Neural progenitor cell (in vitro differentiated cells): ENCODE data around the gene PCDH9. TPM values are rescaled to one million over a fixed set of nuclear protein-coding genes. Genes with fewer than 3 reads are reported as not detected.

ENCODE experiments used
- DNase-seq: peaks from one replicate; pipeline ENCODE4 v3.0.0-alpha.2; 2016; ENCODE audit warnings: low spot score
- H2AFZ ChIP-seq: fragments of 200-600 bp; sonication (generic); replicated peaks from 2 replicates; pipeline ENCODE4 v1.6.1; 2016; ENCODE audit warnings: antibody characterized with exemption
- H3F3A ChIP-seq: fragments of 200-600 bp; sonication (generic); 2 replicates; pipeline ENCODE4 v1.6.1; 2016; ENCODE audit warnings: antibody characterized with exemption, low read depth
- H3K27ac ChIP-seq: fragments of 200-600 bp; sonication (generic); 2 replicates; pipeline ENCODE4 v1.5.1; 2016; ENCODE audit warnings: mild to moderate bottlenecking
- H3K27me3 ChIP-seq: fragments of 200-600 bp; sonication (generic); 2 replicates; pipeline ENCODE4 v1.6.1; 2016; ENCODE audit warnings: mild to moderate bottlenecking, moderate library complexity
- H3K36me3 ChIP-seq: fragments of 200-600 bp; sonication (generic); 2 replicates; pipeline ENCODE4 v1.5.1; 2016
- H3K4me1 ChIP-seq: fragments of 200-600 bp; sonication (generic); 2 replicates; pipeline ENCODE4 v1.6.1; 2016; ENCODE audit warnings: mixed run types
- H3K4me2 ChIP-seq: fragments of 200-600 bp; sonication (generic); 2 replicates; pipeline ENCODE4 v1.6.1; 2016
- H3K4me3 ChIP-seq: fragments of 200-600 bp; sonication (generic); 2 replicates; pipeline ENCODE4 v1.5.1; 2016
- H3K79me2 ChIP-seq: fragments of 200-600 bp; sonication (generic); 2 replicates; pipeline ENCODE4 v1.6.1; 2016; ENCODE audit warnings: low read depth
- H3K9ac ChIP-seq: fragments of 200-600 bp; sonication (generic); 2 replicates; pipeline ENCODE4 v1.6.1; 2016
- H3K9me3 ChIP-seq: fragments of 200-600 bp; sonication (generic); 2 replicates; pipeline ENCODE4 v1.5.1; 2016; ENCODE audit warnings: low read depth
- H4K20me1 ChIP-seq: fragments of 200-600 bp; sonication (generic); 2 replicates; pipeline ENCODE4 v1.6.1; 2016; ENCODE audit warnings: low read depth
- H3K27ac Mint-ChIP-seq: 3 replicates; pipeline ENCODE4 v1.8.0; 2021; ENCODE audit warnings: mixed read lengths
- H3K27me3 Mint-ChIP-seq: 2 replicates; pipeline ENCODE4 v1.8.0; 2022; ENCODE audit warnings: low read depth, mild to moderate bottlenecking, inconsistent platforms, moderate library complexity, mixed read lengths; ENCODE audit not compliant: insufficient read depth
- H3K36me3 Mint-ChIP-seq: 3 replicates; pipeline ENCODE4 v1.8.0; 2021; ENCODE audit warnings: mixed read lengths
- H3K4me1 Mint-ChIP-seq: 3 replicates; pipeline ENCODE4 v1.8.0; 2021; ENCODE audit warnings: mixed read lengths
- H3K4me3 Mint-ChIP-seq: 3 replicates; pipeline ENCODE4 v1.8.0; 2021; ENCODE audit warnings: mild to moderate bottlenecking, moderate library complexity, mixed read lengths
- H3K9me3 Mint-ChIP-seq: 3 replicates; pipeline ENCODE4 v1.8.0; 2020; ENCODE audit warnings: mixed read lengths
- CTCF ChIP-seq: fragments of 200-600 bp; sonication (generic); IDR thresholded peaks from 2 replicates; pipeline ENCODE4 v1.5.1; 2017; ENCODE audit warnings: antibody characterized with exemption, mild to moderate bottlenecking
- EZH2 ChIP-seq: fragments of 200-600 bp; sonication (generic); IDR thresholded peaks from 2 replicates; pipeline ENCODE4 v1.6.1; 2017; ENCODE audit warnings: antibody characterized with exemption, mild to moderate bottlenecking, moderate library complexity
- EZH2phosphoT487 ChIP-seq: fragments of 200-600 bp; sonication (generic); IDR thresholded peaks from 2 replicates; pipeline ENCODE4 v1.6.1; 2017; ENCODE audit warnings: antibody characterized with exemption
- total RNA-seq: library from RNA; depleted of rRNA; stranded (reverse); fragments of >200 nt; gene quantifications from 2 replicates; pipeline ENCODE4 v1.2.3, GENCODE V29; 2015; ENCODE audit warnings: low replicate concordance

PCDH9 gene
- total RNA-seq, 1 donor from 2014 or later, result 0.24 TPM

GRCh38 chr13:66536746-66537145 is 693.4 kb downstream of the PCDH9 start:
- Mint-ChIP-seq H3K4me1 (peaks cover 2% of the 10 kb centered on the region), H3K27ac (no peak overlapping the region), H3K4me3 (no peak overlapping the region), H3K36me3 (no peaks in the 10 kb centered on the region), H3K27me3 (no peaks in the 10 kb centered on the region), H3K9me3 (no peaks in the 10 kb centered on the region)
- Histone ChIP-seq H3K27me3 (no peaks in the 10 kb centered on the region), H3F3A (no peaks in the 10 kb centered on the region), H3K9ac (no peak overlapping the region), H3K36me3 (no peaks in the 10 kb centered on the region), H3K4me3 (no peak overlapping the region), H3K4me1 (no peaks in the 10 kb centered on the region), H3K27ac (no peak overlapping the region), H3K4me2 (no peak overlapping the region), H3K9me3 (no peaks in the 10 kb centered on the region), H3K79me2 (no peaks in the 10 kb centered on the region), H4K20me1 (no peaks in the 10 kb centered on the region), H2AFZ (no peak overlapping the region)
- DNase-seq, result no peak
- TF ChIP-seq EZH2, result no peak
- TF ChIP-seq EZH2phosphoT487, result no peak
- TF ChIP-seq CTCF, result no peak

- TF ChIP-seq CTCF, result no peak
- no peak for TF ChIP-seq EZH2phosphoT487
- no peak for TF ChIP-seq EZH2
- Histone ChIP-seq H2AFZ (no peak overlapping the region), H3K9ac (no peak overlapping the region), H3K36me3 (no peaks in the 10 kb centered on the region), H3K79me2 (no peaks in the 10 kb centered on the region), H4K20me1 (no peaks in the 10 kb centered on the region), H3K27ac (no peak overlapping the region), H3F3A (no peaks in the 10 kb centered on the region), H3K27me3 (no peaks in the 10 kb centered on the region), H3K4me1 (peaks cover 8% of the 10 kb centered on the region), H3K9me3 (no peaks in the 10 kb centered on the region), H3K4me3 (no peak overlapping the region), H3K4me2 (no peak overlapping the region)
- no peaks in the 10 kb centered on the region for H3K9me3 Mint-ChIP-seq
- no peak overlapping the region for H3K4me3 Mint-ChIP-seq
- no peaks in the 10 kb centered on the region for H3K27me3 Mint-ChIP-seq
- no peaks in the 10 kb centered on the region for H3K36me3 Mint-ChIP-seq
- DNase-seq, result no peak
- no peak overlapping the region for H3K27ac Mint-ChIP-seq
- peaks cover 15% of the 10 kb centered on the region for H3K4me1 Mint-ChIP-seq
Measured at GRCh38 chr13:66534561-66534960, 695.6 kb downstream of the PCDH9 start.

GRCh38 chr13:66532845-66533244 is 697.3 kb downstream of the PCDH9 start:
- Mint-ChIP-seq H3K27me3 (no peaks in the 10 kb centered on the region), H3K36me3 (no peaks in the 10 kb centered on the region)
- H2AFZ ChIP-seq, result no peak overlapping the region

More at GRCh38 chr13:66532845-66533244, 697.3 kb downstream of the PCDH9 start:
- Mint-ChIP-seq H3K4me3 (no peak overlapping the region), H3K4me1 (peaks cover 22% of the 10 kb centered on the region), H3K9me3 (no peaks in the 10 kb centered on the region), H3K27ac (no peak overlapping the region)
- no peaks in the 10 kb centered on the region for H3K9me3 ChIP-seq
- no peak overlapping the region for H3K4me3 ChIP-seq
- no peak for DNase-seq
- H3K4me2 ChIP-seq, result no peak overlapping the region
- no peaks in the 10 kb centered on the region for H3F3A ChIP-seq
- no peak overlapping the region for H3K27ac ChIP-seq
- H3K27me3 ChIP-seq, result no peaks in the 10 kb centered on the region
- TF ChIP-seq CTCF (no peak), EZH2phosphoT487 (no peak), EZH2 (no peak)
- no peaks in the 10 kb centered on the region for H4K20me1 ChIP-seq
- H3K36me3 ChIP-seq, result no peaks in the 10 kb centered on the region
- no peaks in the 10 kb centered on the region for H3K79me2 ChIP-seq
- H3K9ac ChIP-seq, result no peak overlapping the region
- H3K4me1 ChIP-seq, result peaks cover 8% of the 10 kb centered on the region
